B cell (primary cell): ENCODE measurements around the gene ADCY1. TPM values are rescaled to one million over a fixed set of nuclear protein-coding genes. Genes with fewer than 3 reads are reported as not detected.

Source experiments
- ATAC-seq: fragments of 200-7000 bp; cut with Tn5 transposase; one replicate; pipeline ENCODE4 v1.10.0; 2021; ENCODE audit warnings: low read depth, mild to moderate bottlenecking, moderate number of reproducible peaks, moderate library complexity
- CTCF ChIA-PET: fragments of 350-600 bp; sonication (Branson Sonifier 250); formaldehyde crosslinking; loops from one replicate; lab custom pipeline; 2021; ENCODE audit warnings: antibody characterized with exemption, inconsistent platforms; lab: Charles Lee
- POLR2A ChIA-PET: fragments of 350-600 bp; sonication (Branson Sonifier 250); formaldehyde crosslinking; loops from one replicate; lab custom pipeline; 2021; ENCODE audit warnings: antibody characterized with exemption; lab: Charles Lee
- DNase-seq: peaks from one replicate; pipeline ENCODE4 v3.0.0; 2013
- H2AFZ ChIP-seq: 2 replicates; pipeline ENCODE4 v1.6.1; 2012; ENCODE audit warnings: mild to moderate bottlenecking, low read depth, low read length; ENCODE audit not compliant: insufficient read depth, poor library complexity, severe bottlenecking
- H3K27ac ChIP-seq, 2 donors: 1 replicate in 1 of 2; 2 replicates in 1 of 2; pipeline ENCODE4 v1.5.1; 2012 to 2013; ENCODE audit warnings: low read length in 2 of 2, mild to moderate bottlenecking in 2 of 2, moderate library complexity in 1 of 2
- H3K27me3 ChIP-seq, 4 experiments: fragments of 200-600 bp in 1 of 4; sonication (generic) in 1 of 4; replicated peaks in 1 of 4; 1 replicate in 2 of 4; 2 replicates in 2 of 4; pipeline versions ENCODE4 v1.6.1 to v1.7.0; 2013 to 2016; ENCODE audit warnings: low read length in 3 of 4, mild to moderate bottlenecking in 2 of 4, mixed read lengths in 1 of 4, moderate library complexity in 1 of 4; ENCODE audit not compliant: insufficient read depth in 4 of 4, control insufficient read depth in 3 of 4; ENCODE audit errors: control extremely low read depth in 1 of 4
- H3K36me3 ChIP-seq, 2 experiments: replicated peaks in 1 of 2; 1 replicate in 1 of 2; 2 replicates in 1 of 2; pipeline versions ENCODE4 v1.6.1 to v1.7.1; 2013; ENCODE audit warnings: low read length in 1 of 2; ENCODE audit not compliant: insufficient read depth in 2 of 2, control insufficient read depth in 1 of 2; ENCODE audit errors: control extremely low read depth in 1 of 2, extremely low read depth in 1 of 2
- H3K4me1 ChIP-seq, 2 donors: fragments of 200-600 bp in 1 of 2; sonication (generic) in 1 of 2; 1 replicate in 1 of 2; 2 replicates in 1 of 2; pipeline versions ENCODE4 v1.5.1 to v1.6.1; 2013 to 2017; ENCODE audit warnings: low read length in 2 of 2; ENCODE audit not compliant: control insufficient read depth in 2 of 2, insufficient read depth in 2 of 2
- H3K4me2 ChIP-seq: replicated peaks from 2 replicates; pipeline ENCODE3; 2012; ENCODE audit warnings: mild to moderate bottlenecking, low read depth, low read length; ENCODE audit not compliant: poor library complexity, severe bottlenecking
- H3K4me3 ChIP-seq, 5 experiments: fragments of 200-600 bp in 1 of 5; sonication (generic) in 1 of 5; 1 replicate in 3 of 5; 2 replicates in 2 of 5; pipeline versions ENCODE4 v1.5.1 to v1.7.0; 2011 to 2016; ENCODE audit warnings: low read length in 4 of 5, mild to moderate bottlenecking in 4 of 5, low read depth in 2 of 5, control low read depth in 1 of 5, moderate library complexity in 1 of 5; ENCODE audit not compliant: insufficient read depth in 1 of 5; ENCODE audit errors: control extremely low read depth in 1 of 5, extremely low read depth in 1 of 5
- H3K79me2 ChIP-seq: fragments of 200-600 bp; sonication (generic); one replicate; pipeline ENCODE4 v1.6.0; 2016; ENCODE audit warnings: low read length; ENCODE audit not compliant: control insufficient read depth, insufficient read depth
- H3K9ac ChIP-seq: fragments of 200-600 bp; sonication (generic); 2 replicates; pipeline ENCODE4 v1.6.1; 2017; ENCODE audit warnings: mild to moderate bottlenecking, low read length, moderate library complexity
- H3K9me3 ChIP-seq, 3 donors: one replicate each; pipeline versions ENCODE4 v1.6.1 to v1.7.1; 2013; ENCODE audit warnings: low read length in 2 of 3; ENCODE audit not compliant: control insufficient read depth in 2 of 3, insufficient read depth in 1 of 3; ENCODE audit errors: control extremely low read depth in 1 of 3
- H4K20me1 ChIP-seq: 2 replicates; pipeline ENCODE4 v1.6.0; 2012; ENCODE audit warnings: mild to moderate bottlenecking, low read length; ENCODE audit not compliant: insufficient read depth, control insufficient read depth, poor library complexity, severe bottlenecking
- H3K27ac Mint-ChIP-seq: one replicate; pipeline ENCODE4 v1.8.0; 2021; ENCODE audit warnings: mixed read lengths
- H3K27me3 Mint-ChIP-seq: one replicate; pipeline ENCODE4 v1.8.0; 2021; ENCODE audit warnings: mixed read lengths
- H3K4me1 Mint-ChIP-seq: one replicate; pipeline ENCODE4 v1.8.0; 2021; ENCODE audit warnings: mixed read lengths
- H3K4me3 Mint-ChIP-seq: one replicate; pipeline ENCODE4 v1.8.0; 2021; ENCODE audit warnings: mixed read lengths
- H3K9me3 Mint-ChIP-seq: one replicate; pipeline ENCODE4 v1.8.0; 2022; ENCODE audit warnings: mixed read lengths; ENCODE audit not compliant: insufficient read depth
- EZH2 ChIP-seq: IDR thresholded peaks from 2 replicates; pipeline ENCODE4 v1.6.1; 2012; ENCODE audit warnings: borderline replicate concordance, low read depth, mild to moderate bottlenecking, moderate library complexity, low read length; ENCODE audit not compliant: insufficient read depth, poor library complexity, severe bottlenecking
- WGBS: methylation state at CpG from one replicate; pipeline ENCODE4 v1.1.5; 2013; ENCODE audit warnings: missing lambda C conversion rate; ENCODE audit not compliant: insufficient coverage; 5-methylcytosine and 5-hydroxymethylcytosine counted together
- intact Hi-C: fragments of 100-400 bp; cut with micrococcal nuclease; formaldehyde crosslinking; loops from one replicate; pipeline ENCODE4 v1.10.0; 2022
- polyA plus RNA-seq: library from polyadenylated mRNA; depleted of rRNA; stranded (reverse); fragments of >200 nt; gene quantifications from 2 replicates; pipeline ENCODE4 v1.2.3, GENCODE V29; 2012
- total RNA-seq, 2 donors: library from RNA; stranded (reverse); fragments of 120-200 nt in 1 of 2; gene quantifications; 1 replicate in 1 of 2; 2 replicates in 1 of 2; pipeline versions ENCODE4 v1.2.3 to v1.2.4, GENCODE V29; 2013 to 2022
- TF ChIP-seq, protein P1 (sequence below): fragments of 200-600 bp; IDR thresholded peaks from one replicate; pipeline ENCODE4 v1.8.0; 2022; ENCODE audit warnings: antibody characterized with exemption, mild to moderate bottlenecking

ADCY1 gene
- total and polyA plus RNA-seq, 2 donors (not counting 1 experiment from before 2014, with no cell fraction given), result 0.05 to 0.12 TPM

DNA sequence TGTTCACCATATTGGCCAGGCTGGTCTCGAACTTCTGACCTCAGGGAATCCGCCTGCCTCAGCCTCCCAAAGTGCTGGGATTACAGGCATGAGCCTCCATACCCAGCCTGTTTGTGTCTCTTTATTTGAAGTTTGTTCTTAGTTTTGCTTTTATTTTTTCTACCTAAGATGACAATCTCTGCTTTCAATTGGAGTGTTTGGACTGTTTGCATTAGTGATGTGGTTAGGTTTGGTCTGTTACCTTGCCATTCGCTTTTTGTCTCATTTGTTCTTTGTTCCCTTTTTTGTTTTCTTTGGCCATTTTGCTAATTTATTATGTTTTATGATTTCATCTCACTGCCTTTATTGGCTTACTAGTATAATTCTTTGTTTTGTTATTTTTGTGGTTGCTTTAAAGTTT lies 62.6 kb downstream of the ADCY1 start:
- intact Hi-C loops, result no loop called here
- H3K4me3 ChIP-seq, result no peak overlapping the region
- ChIA-PET CTCF (no interaction called here), POLR2A (no interaction called here)
- Mint-ChIP-seq H3K27ac (no peak overlapping the region), H3K4me1 (no peaks in the 10 kb centered on the region), H3K9me3 (no peaks in the 10 kb centered on the region), H3K4me3 (no peak overlapping the region), H3K27me3 (no peaks in the 10 kb centered on the region)
- no peak for ATAC-seq
- no peaks in the 10 kb centered on the region for H4K20me1 ChIP-seq
- TF ChIP-seq, protein P1, sequence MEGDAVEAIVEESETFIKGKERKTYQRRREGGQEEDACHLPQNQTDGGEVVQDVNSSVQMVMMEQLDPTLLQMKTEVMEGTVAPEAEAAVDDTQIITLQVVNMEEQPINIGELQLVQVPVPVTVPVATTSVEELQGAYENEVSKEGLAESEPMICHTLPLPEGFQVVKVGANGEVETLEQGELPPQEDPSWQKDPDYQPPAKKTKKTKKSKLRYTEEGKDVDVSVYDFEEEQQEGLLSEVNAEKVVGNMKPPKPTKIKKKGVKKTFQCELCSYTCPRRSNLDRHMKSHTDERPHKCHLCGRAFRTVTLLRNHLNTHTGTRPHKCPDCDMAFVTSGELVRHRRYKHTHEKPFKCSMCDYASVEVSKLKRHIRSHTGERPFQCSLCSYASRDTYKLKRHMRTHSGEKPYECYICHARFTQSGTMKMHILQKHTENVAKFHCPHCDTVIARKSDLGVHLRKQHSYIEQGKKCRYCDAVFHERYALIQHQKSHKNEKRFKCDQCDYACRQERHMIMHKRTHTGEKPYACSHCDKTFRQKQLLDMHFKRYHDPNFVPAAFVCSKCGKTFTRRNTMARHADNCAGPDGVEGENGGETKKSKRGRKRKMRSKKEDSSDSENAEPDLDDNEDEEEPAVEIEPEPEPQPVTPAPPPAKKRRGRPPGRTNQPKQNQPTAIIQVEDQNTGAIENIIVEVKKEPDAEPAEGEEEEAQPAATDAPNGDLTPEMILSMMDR, result no peak
- no peak for TF ChIP-seq EZH2
- 100% methylated on average over 2 of the region's 3 CpGs for WGBS
- no peaks in the 10 kb centered on the region for H3K36me3 ChIP-seq
- no peak overlapping the region for H3K4me2 ChIP-seq
- no peaks in the 10 kb centered on the region for H3K79me2 ChIP-seq
- H3K4me1 ChIP-seq, result no peaks in the 10 kb centered on the region
- no peak overlapping the region for H3K9ac ChIP-seq
- no peak overlapping the region for H2AFZ ChIP-seq
- DNase-seq, result no peak
- no peak overlapping the region for H3K27ac ChIP-seq
- no peaks in the 10 kb centered on the region for H3K27me3 ChIP-seq
- H3K9me3 ChIP-seq, result no peaks in the 10 kb centered on the region

DNA sequence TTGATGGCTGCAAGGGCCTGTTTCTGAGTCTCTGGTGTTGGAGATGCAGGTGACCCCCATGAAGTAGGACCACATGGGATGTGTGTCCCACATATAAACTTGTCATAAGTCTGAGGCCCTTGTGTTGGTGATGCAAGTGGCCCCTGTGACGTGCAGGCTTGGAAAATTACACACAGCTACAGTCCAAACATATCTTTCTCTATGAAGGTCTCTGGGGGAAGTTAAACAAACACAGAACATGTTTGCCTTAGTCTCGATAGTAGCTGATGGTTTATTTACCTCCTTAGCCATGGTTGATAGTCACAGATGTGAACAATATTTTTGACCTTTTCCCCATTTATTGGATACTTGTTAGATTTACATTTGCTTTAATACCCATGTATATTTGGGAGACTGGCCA lies 64.7 kb downstream of the ADCY1 start:
- H3K4me2 ChIP-seq, result no peak overlapping the region
- ATAC-seq (no peak), DNase-seq (no peak)
- no peaks in the 10 kb centered on the region for H3K36me3 ChIP-seq
- H3K4me1 Mint-ChIP-seq, result no peaks in the 10 kb centered on the region
- H3K79me2 ChIP-seq, result no peaks in the 10 kb centered on the region
- H3K27me3 ChIP-seq, result no peaks in the 10 kb centered on the region
- no CpG with 5 or more reads among the region's 2 CpGs for WGBS
- H3K9ac ChIP-seq, result no peak overlapping the region
- no peak overlapping the region for H3K27ac Mint-ChIP-seq
- no peaks in the 10 kb centered on the region for H3K9me3 Mint-ChIP-seq
- H3K27ac ChIP-seq, result no peak overlapping the region
- ChIA-PET POLR2A (no interaction called here), CTCF (no interaction called here)
- H3K4me3 Mint-ChIP-seq, result no peak overlapping the region
- TF ChIP-seq EZH2, result no peak
- TF ChIP-seq, protein P1, result no peak
- H2AFZ ChIP-seq, result no peak overlapping the region
- no peaks in the 10 kb centered on the region for H3K4me1 ChIP-seq
- no peak overlapping the region for H3K4me3 ChIP-seq
- H4K20me1 ChIP-seq, result no peaks in the 10 kb centered on the region
- no peaks in the 10 kb centered on the region for H3K9me3 ChIP-seq
- no peaks in the 10 kb centered on the region for H3K27me3 Mint-ChIP-seq
- intact Hi-C loops, result no loop called here
